GM19023 (cell line): ENCODE data around the gene TNS3.

Source experiments
- ATAC-seq: cut with Tn5 transposase; IDR thresholded peaks from one replicate; pipeline ENCODE4 v1.9.1; 2021; ENCODE audit warnings: mild to moderate bottlenecking, moderate library complexity; ENCODE audit not compliant: unreplicated experiment

TNS3 gene

GRCh38 chr7:47490501-47491265, 91.2 kb downstream of the TNS3 start:
- no peak for ATAC-seq

GRCh38 chr7:47489624-47490023, 92.3 kb downstream of the TNS3 start:
- no peak for ATAC-seq

GRCh38 chr7:47488969-47489342, 93.0 kb downstream of the TNS3 start:
- no peak for ATAC-seq

GRCh38 chr7:47488201-47488968, 93.5 kb downstream of the TNS3 start:
- ATAC-seq, result no peak

- no peak for ATAC-seq
These were observed 96.1 kb downstream of the TNS3 start for GRCh38 chr7:47485640-47486435.

- no peak for ATAC-seq
These were observed 96.8 kb downstream of the TNS3 start for GRCh38 chr7:47484923-47485639.

GRCh38 chr7:47484457-47484856, 97.5 kb downstream of the TNS3 start:
- ATAC-seq, result no peak

GRCh38 chr7:47483604-47484273, 98.2 kb downstream of the TNS3 start:
- ATAC-seq, result no peak

GRCh38 chr7:47482013-47482875, 99.7 kb downstream of the TNS3 start:
- no peak for ATAC-seq

GRCh38 chr7:47481541-47482012, 100.3 kb downstream of the TNS3 start:
- no peak for ATAC-seq

GRCh38 chr7:47480576-47481538, 101.1 kb downstream of the TNS3 start:
- ATAC-seq, result peak; percentile 47

- no peak for ATAC-seq
These were observed 101.9 kb downstream of the TNS3 start for GRCh38 chr7:47479821-47480575.

- no peak for ATAC-seq
These were observed 102.8 kb downstream of the TNS3 start for GRCh38 chr7:47478926-47479711.

- no peak for ATAC-seq
These were observed 103.9 kb downstream of the TNS3 start for GRCh38 chr7:47478017-47478344.

GRCh38 chr7:47477191-47478016, 104.5 kb downstream of the TNS3 start:
- ATAC-seq, result no peak

- ATAC-seq, result no peak
These were observed 106.1 kb downstream of the TNS3 start for GRCh38 chr7:47475880-47476227.
